ENCODE measurements around the gene KIF18A. TPM values are rescaled to one million over a fixed set of nuclear protein-coding genes. Genes with fewer than 3 reads are reported as not detected.

Gene KIF18A
- total RNA-seq, 1 experiment from 2014 or later, result 20.8 TPM

GRCh38 chr11:28099715-28100114, 8.2 kb downstream of the KIF18A start:
- no peak for TF ChIP-seq POLR2AphosphoS5 (IDR thresholded peaks at IDR 0.05; ENCODE audit: low read depth, low read length)
- TF ChIP-seq REST (IDR thresholded peaks at IDR 0.05; ENCODE audit: insufficient read depth in 1 of 2, low read depth in 2 of 2, low read length in 1 of 2), result no peak
- no peak for TF ChIP-seq TCF7L2 (IDR thresholded peaks at IDR 0.05; ENCODE audit: low read depth, low read length)
- TF ChIP-seq, protein P1, sequence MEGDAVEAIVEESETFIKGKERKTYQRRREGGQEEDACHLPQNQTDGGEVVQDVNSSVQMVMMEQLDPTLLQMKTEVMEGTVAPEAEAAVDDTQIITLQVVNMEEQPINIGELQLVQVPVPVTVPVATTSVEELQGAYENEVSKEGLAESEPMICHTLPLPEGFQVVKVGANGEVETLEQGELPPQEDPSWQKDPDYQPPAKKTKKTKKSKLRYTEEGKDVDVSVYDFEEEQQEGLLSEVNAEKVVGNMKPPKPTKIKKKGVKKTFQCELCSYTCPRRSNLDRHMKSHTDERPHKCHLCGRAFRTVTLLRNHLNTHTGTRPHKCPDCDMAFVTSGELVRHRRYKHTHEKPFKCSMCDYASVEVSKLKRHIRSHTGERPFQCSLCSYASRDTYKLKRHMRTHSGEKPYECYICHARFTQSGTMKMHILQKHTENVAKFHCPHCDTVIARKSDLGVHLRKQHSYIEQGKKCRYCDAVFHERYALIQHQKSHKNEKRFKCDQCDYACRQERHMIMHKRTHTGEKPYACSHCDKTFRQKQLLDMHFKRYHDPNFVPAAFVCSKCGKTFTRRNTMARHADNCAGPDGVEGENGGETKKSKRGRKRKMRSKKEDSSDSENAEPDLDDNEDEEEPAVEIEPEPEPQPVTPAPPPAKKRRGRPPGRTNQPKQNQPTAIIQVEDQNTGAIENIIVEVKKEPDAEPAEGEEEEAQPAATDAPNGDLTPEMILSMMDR (IDR thresholded peaks at IDR 0.05), result no peak
- no peak for TF ChIP-seq SIN3A (IDR thresholded peaks at IDR 0.05; ENCODE audit: borderline replicate concordance, insufficient read depth, low read depth, low read length)
- Histone ChIP-seq H3K4me3 (ENCODE audit: low read depth in 2 of 2, low read length in 2 of 2) (no peak overlapping the region), H3K27me3 (ENCODE audit: control insufficient read depth, insufficient read depth, low read length) (no peaks in the 10 kb centered on the region), H3K9me3 (ENCODE audit: control insufficient read depth, insufficient read depth, low read depth, low read length) (no peaks in the 10 kb centered on the region), H3K4me1 (ENCODE audit: control insufficient read depth, insufficient read depth, low read length) (peaks cover 21% of the 10 kb centered on the region), H3K36me3 (ENCODE audit: control insufficient read depth, insufficient read depth, low read length) (peaks cover 9% of the 10 kb centered on the region; the same call in 1 of the 2 replicates), H3K27ac (ENCODE audit: low read length) (peak overlapping the region; percentile 54)
- intact Hi-C loops (cut with micrococcal nuclease; ENCODE audit: unreplicated experiment), result no loop called here
- ChIA-PET CTCF (no interaction called here), POLR2A (no interaction called here)
- ATAC-seq (no peak), DNase-seq (ENCODE audit: low read depth, low spot score) (no peak)
- BruUV-seq (replicated peaks), result no TSS peak
- in situ Hi-C loops (cut with HindIII; ENCODE audit: low pct_unique_long_range_greater_than_20kb, low sequenced_read_pairs), result loop anchor here (25.0 kb wide), 1 partner anchor 387 kb away; the partner anchor contains the start of gene BDNF

DNA sequence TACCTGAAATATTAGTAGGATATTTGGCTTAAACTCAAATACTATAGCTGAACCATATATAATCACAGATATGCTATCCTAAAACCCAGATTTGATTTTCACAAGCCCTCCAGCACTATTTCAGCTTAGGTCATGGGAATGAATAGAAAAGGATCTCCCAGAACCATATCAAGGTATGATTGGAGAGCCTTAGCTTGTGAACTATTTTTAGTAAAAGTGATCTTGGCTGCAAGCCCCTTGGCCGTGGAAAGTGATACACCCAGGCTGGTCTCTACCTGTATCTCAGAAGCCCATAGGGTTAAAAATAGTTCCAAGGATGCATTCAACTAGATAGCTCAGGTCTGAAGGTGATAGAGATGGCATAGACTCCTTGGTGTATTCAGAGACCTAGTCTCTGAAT, 9.7 kb downstream of the KIF18A start:
- intact Hi-C loops (cut with micrococcal nuclease; ENCODE audit: unreplicated experiment), result no loop called here
- Histone ChIP-seq H3K4me3 (ENCODE audit: low read depth in 2 of 2, low read length in 2 of 2) (no peak overlapping the region), H3K36me3 (ENCODE audit: control insufficient read depth, insufficient read depth, low read length) (peaks cover 9% of the 10 kb centered on the region; the same call in 1 of the 2 replicates), H3K9me3 (ENCODE audit: control insufficient read depth, insufficient read depth, low read depth, low read length) (no peaks in the 10 kb centered on the region), H3K4me1 (ENCODE audit: control insufficient read depth, insufficient read depth, low read length) (peaks cover 9% of the 10 kb centered on the region; the same call in 1 of the 2 replicates), H3K27ac (ENCODE audit: low read length) (peak overlapping the region; percentile 48; the same call in 1 of the 2 replicates), H3K27me3 (ENCODE audit: control insufficient read depth, insufficient read depth, low read length) (no peaks in the 10 kb centered on the region)
- ATAC-seq (no peak), DNase-seq (ENCODE audit: low read depth, low spot score) (no peak)
- TF ChIP-seq SIN3A (IDR thresholded peaks at IDR 0.05; ENCODE audit: borderline replicate concordance, insufficient read depth, low read depth, low read length) (no peak), TCF7L2 (IDR thresholded peaks at IDR 0.05; ENCODE audit: low read depth, low read length) (no peak), REST (IDR thresholded peaks at IDR 0.05; ENCODE audit: insufficient read depth in 1 of 2, low read depth in 2 of 2, low read length in 1 of 2) (no peak), POLR2AphosphoS5 (IDR thresholded peaks at IDR 0.05; ENCODE audit: low read depth, low read length) (no peak)
- TF ChIP-seq, protein P1 (IDR thresholded peaks at IDR 0.05), result no peak
- ChIA-PET POLR2A (interaction anchor here (0.7 to 1.2 kb wide), 2 partner anchors 11 to 100 kb away, joined by 3 read pairs; no protein-coding TSS in a partner anchor), CTCF (no interaction called here)
- BruUV-seq (replicated peaks), result no TSS peak
- in situ Hi-C loops (cut with HindIII; ENCODE audit: low pct_unique_long_range_greater_than_20kb, low sequenced_read_pairs), result no loop called here

Measured in Panc1 (cell line).